ENCODE measurements around the gene RAB27B. TPM values are rescaled to one million over a fixed set of nuclear protein-coding genes. Genes with fewer than 3 reads are reported as not detected.

Gene RAB27B
- total RNA-seq, 1 donor from 2014 or later, result 0.16 TPM

DNA sequence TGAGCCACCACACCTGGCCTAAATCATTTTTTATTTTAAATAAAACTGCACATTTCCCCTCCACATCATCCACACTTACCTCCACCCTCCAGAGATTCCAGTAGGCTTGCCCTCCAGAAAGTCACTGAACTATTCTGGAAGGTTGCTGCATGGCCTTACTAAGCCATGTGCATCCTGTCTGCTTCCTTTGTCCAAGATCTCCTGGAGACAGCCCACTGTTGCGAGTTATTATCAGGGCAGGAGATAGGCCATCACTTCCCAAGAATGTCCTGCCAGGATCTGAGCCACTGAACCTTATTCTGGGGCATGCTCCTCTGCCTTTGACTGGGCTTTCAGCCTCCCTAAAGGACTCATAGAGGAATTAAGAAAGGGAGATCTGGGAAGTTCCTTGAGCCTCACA lies 104.2 kb downstream of the RAB27B start:
- intact Hi-C loops (cut with micrococcal nuclease), result no loop called here
- no peak for DNase-seq

DNA sequence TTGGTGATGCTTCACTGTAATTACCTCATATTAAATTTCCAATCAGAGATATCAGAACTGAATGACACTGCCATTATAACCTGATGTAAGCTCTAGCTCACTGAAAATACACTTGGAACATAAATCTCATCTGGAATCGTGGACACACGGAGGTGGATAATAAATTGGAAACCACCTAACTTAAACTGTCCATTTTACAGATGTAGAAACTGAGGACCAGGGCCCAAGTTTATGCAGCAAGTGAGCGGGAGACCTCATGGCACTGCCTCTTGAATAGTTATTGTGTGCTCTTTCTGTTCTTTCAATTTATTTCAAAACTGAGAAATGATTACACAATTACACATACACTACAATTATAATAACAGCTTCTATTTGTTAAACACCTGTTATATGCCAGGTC lies 110.2 kb downstream of the RAB27B start:
- peaks cover 18% of the 10 kb centered on the region for H3K36me3 ChIP-seq
- H3K27me3 ChIP-seq (ENCODE audit: low read depth), result no peaks in the 10 kb centered on the region
- H3K27ac ChIP-seq (replicated peaks), result no peak overlapping the region
- no peak for DNase-seq
- TF ChIP-seq, protein P1, sequence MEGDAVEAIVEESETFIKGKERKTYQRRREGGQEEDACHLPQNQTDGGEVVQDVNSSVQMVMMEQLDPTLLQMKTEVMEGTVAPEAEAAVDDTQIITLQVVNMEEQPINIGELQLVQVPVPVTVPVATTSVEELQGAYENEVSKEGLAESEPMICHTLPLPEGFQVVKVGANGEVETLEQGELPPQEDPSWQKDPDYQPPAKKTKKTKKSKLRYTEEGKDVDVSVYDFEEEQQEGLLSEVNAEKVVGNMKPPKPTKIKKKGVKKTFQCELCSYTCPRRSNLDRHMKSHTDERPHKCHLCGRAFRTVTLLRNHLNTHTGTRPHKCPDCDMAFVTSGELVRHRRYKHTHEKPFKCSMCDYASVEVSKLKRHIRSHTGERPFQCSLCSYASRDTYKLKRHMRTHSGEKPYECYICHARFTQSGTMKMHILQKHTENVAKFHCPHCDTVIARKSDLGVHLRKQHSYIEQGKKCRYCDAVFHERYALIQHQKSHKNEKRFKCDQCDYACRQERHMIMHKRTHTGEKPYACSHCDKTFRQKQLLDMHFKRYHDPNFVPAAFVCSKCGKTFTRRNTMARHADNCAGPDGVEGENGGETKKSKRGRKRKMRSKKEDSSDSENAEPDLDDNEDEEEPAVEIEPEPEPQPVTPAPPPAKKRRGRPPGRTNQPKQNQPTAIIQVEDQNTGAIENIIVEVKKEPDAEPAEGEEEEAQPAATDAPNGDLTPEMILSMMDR (IDR thresholded peaks at IDR 0.05; ENCODE audit: borderline replicate concordance), result no peak
- H3K4me3 ChIP-seq, result no peak overlapping the region
- no peaks in the 10 kb centered on the region for H3K4me1 ChIP-seq
- intact Hi-C loops (cut with micrococcal nuclease), result no loop called here
- H3K9me3 ChIP-seq (replicated peaks), result no peaks in the 10 kb centered on the region

More for the DNA sequence above, 104.2 kb downstream of the RAB27B start:
- Histone ChIP-seq H3K4me1 (no peaks in the 10 kb centered on the region), H3K27ac (replicated peaks) (no peak overlapping the region), H3K9me3 (replicated peaks) (no peaks in the 10 kb centered on the region), H3K36me3 (peaks cover 18% of the 10 kb centered on the region), H3K27me3 (ENCODE audit: low read depth) (no peaks in the 10 kb centered on the region), H3K4me3 (no peak overlapping the region)
- TF ChIP-seq, protein P1 (IDR thresholded peaks at IDR 0.05; ENCODE audit: borderline replicate concordance), result no peak

GRCh38 chr18:54939361-54939917 lies 111.2 kb downstream of the RAB27B start:
- Histone ChIP-seq H3K27me3 (ENCODE audit: low read depth) (no peaks in the 10 kb centered on the region), H3K4me3 (no peak overlapping the region)

DNA sequence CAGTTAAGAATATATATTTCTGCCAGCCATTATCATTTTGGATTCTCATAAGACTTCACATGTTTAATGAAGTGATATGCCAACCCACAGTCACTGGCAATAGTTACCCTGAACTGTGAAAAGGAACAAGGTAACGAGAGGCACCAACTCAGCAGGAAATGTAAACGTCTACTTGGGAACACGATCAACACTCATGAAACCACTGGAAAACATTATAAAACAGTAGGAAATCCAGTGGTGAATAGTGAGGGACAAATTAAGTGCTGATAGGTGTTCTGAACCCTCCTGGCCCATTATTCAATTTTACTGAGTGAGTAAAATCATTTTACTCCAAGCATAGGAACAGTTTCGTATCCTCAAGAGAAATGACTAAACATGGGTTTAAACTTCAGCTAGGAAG lies 113.9 kb downstream of the RAB27B start:
- Histone ChIP-seq H3K36me3 (peaks cover 8% of the 10 kb centered on the region), H3K27me3 (ENCODE audit: low read depth) (no peaks in the 10 kb centered on the region), H3K4me3 (no peak overlapping the region), H3K9me3 (replicated peaks) (no peaks in the 10 kb centered on the region), H3K4me1 (peaks cover 19% of the 10 kb centered on the region), H3K27ac (replicated peaks) (no peak overlapping the region)
- TF ChIP-seq, protein P1 (IDR thresholded peaks at IDR 0.05; ENCODE audit: borderline replicate concordance), result no peak
- intact Hi-C loops (cut with micrococcal nuclease), result no loop called here
- no peak for DNase-seq

More at GRCh38 chr18:54939361-54939917, 111.2 kb downstream of the RAB27B start:
- Histone ChIP-seq H3K36me3 (peaks cover 18% of the 10 kb centered on the region), H3K9me3 (replicated peaks) (no peaks in the 10 kb centered on the region), H3K4me1 (no peaks in the 10 kb centered on the region), H3K27ac (replicated peaks) (no peak overlapping the region)
- TF ChIP-seq, protein P1 (IDR thresholded peaks at IDR 0.05; ENCODE audit: borderline replicate concordance), result no peak
- no peak for DNase-seq
- intact Hi-C loops (cut with micrococcal nuclease), result no loop called here

- Histone ChIP-seq H3K4me3 (no peak overlapping the region), H3K27ac (replicated peaks) (no peak overlapping the region), H3K4me1 (peaks cover 23% of the 10 kb centered on the region), H3K36me3 (peaks cover 8% of the 10 kb centered on the region), H3K27me3 (ENCODE audit: low read depth) (no peaks in the 10 kb centered on the region), H3K9me3 (replicated peaks) (no peaks in the 10 kb centered on the region)
- TF ChIP-seq, protein P1 (IDR thresholded peaks at IDR 0.05; ENCODE audit: borderline replicate concordance), result no peak
- DNase-seq, result no peak
- intact Hi-C loops (cut with micrococcal nuclease), result no loop called here
Observed at GRCh38 chr18:54942569-54942968, 114.3 kb downstream of the RAB27B start.

Other genes with a start within 250 kb of the RAB27B start
- not detected for gene DYNAP, start 237.2 kb upstream of the RAB27B start, total RNA-seq
- gene CCDC68, start 131.0 kb downstream of the RAB27B start, total RNA-seq, result 5.1 TPM